ENCODE measurements around the gene OGFR.

OGFR gene

GRCh38 chr20:62769346-62770071 is 35.1 kb upstream of the OGFR start:
- DNase-seq (ENCODE audit: low read depth): no peak
- no peak for TF ChIP-seq CTCF (conservative IDR thresholded peaks at IDR 0.05; ENCODE audit: low read length)
- H3K4me3 ChIP-seq (ENCODE audit: low read length): no peak overlapping the region

- DNase-seq (ENCODE audit: low read depth): no peak
- TF ChIP-seq CTCF (conservative IDR thresholded peaks at IDR 0.05; ENCODE audit: low read length): no peak
- no peak overlapping the region for H3K4me3 ChIP-seq (ENCODE audit: low read length)
Measured at GRCh38 chr20:62770111-62770910, 34.3 kb upstream of the OGFR start.

GRCh38 chr20:62770916-62771315 is 33.7 kb upstream of the OGFR start:
- TF ChIP-seq CTCF (conservative IDR thresholded peaks at IDR 0.05; ENCODE audit: low read length): no peak
- no peak overlapping the region for H3K4me3 ChIP-seq (ENCODE audit: low read length)
- DNase-seq (ENCODE audit: low read depth): no peak

- H3K4me3 ChIP-seq (ENCODE audit: low read length): no peak overlapping the region
Measured at GRCh38 chr20:62771396-62772102, 33.1 kb upstream of the OGFR start.

GRCh38 chr20:62772103-62772611 is 32.5 kb upstream of the OGFR start:
- no peak overlapping the region for H3K4me3 ChIP-seq (ENCODE audit: low read length)
- TF ChIP-seq CTCF (conservative IDR thresholded peaks at IDR 0.05; ENCODE audit: low read length): no peak
- DNase-seq (ENCODE audit: low read depth): no peak

More at GRCh38 chr20:62771396-62772102, 33.1 kb upstream of the OGFR start:
- no peak for TF ChIP-seq CTCF (conservative IDR thresholded peaks at IDR 0.05; ENCODE audit: low read length)
- DNase-seq (ENCODE audit: low read depth): no peak

GRCh38 chr20:62772619-62772989 is 32.0 kb upstream of the OGFR start:
- DNase-seq (ENCODE audit: low read depth): no peak
- TF ChIP-seq CTCF (conservative IDR thresholded peaks at IDR 0.05; ENCODE audit: low read length): no peak
- no peak overlapping the region for H3K4me3 ChIP-seq (ENCODE audit: low read length)

Measured in AG10803 (cell line).